Nephron progenitor cell (in vitro differentiated cells): ENCODE results near the gene NXNL1.
"Not testable (repeated sequence)": the region's sequence is repeated elsewhere in the genome, so short reads cannot be mapped to it uniquely, and the experiment has no call there.

ENCODE experiments used
- DNase-seq: peaks from one replicate; pipeline ENCODE4 v3.0.0; 2021
- H3K27ac Mint-ChIP-seq: 2 replicates; pipeline ENCODE4 v1.8.0; 2021; ENCODE audit warnings: mild to moderate bottlenecking, moderate library complexity, mixed read lengths
- H3K27me3 Mint-ChIP-seq: 2 replicates; pipeline ENCODE4 v1.8.0; 2021; ENCODE audit warnings: mild to moderate bottlenecking, low read depth, mixed read lengths; ENCODE audit not compliant: poor library complexity
- H3K36me3 Mint-ChIP-seq: 2 replicates; pipeline ENCODE4 v1.8.0; 2021; ENCODE audit warnings: low read depth, mixed read lengths
- H3K4me1 Mint-ChIP-seq: 2 replicates; pipeline ENCODE4 v1.8.0; 2021; ENCODE audit warnings: mixed read lengths
- H3K4me3 Mint-ChIP-seq: 2 replicates; pipeline ENCODE4 v1.8.0; 2021; ENCODE audit warnings: mild to moderate bottlenecking, moderate library complexity, mixed read lengths
- H3K9me3 Mint-ChIP-seq: 2 replicates; pipeline ENCODE4 v1.8.0; 2021; ENCODE audit warnings: mild to moderate bottlenecking, moderate library complexity, mixed read lengths
- TF ChIP-seq, protein P1 (sequence below): fragments of 200-600 bp; sonication (generic); IDR thresholded peaks from 2 replicates; pipeline ENCODE4 v1.5.0; 2021; ENCODE audit warnings: antibody characterized with exemption

Gene NXNL1

DNA sequence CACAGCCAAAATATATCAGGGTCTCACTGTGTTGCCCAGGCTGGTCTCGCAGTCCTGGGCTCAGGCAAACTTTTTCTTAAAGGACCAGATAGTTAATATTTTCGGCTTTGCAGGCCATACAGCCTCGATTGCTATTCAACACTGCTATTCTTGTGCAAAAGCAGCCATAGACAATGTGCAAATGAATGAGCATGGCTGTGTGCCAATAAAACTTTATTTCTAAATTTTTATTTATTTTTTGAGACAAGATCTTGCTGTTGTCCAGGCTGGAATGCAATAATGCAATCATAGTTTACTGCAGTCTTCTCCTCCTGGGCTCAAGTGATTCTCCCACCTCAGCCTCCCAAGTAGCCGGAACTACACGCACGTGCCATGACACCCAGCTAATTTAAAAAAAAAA lies 42.5 kb upstream of the NXNL1 start:
- TF ChIP-seq, protein P1, sequence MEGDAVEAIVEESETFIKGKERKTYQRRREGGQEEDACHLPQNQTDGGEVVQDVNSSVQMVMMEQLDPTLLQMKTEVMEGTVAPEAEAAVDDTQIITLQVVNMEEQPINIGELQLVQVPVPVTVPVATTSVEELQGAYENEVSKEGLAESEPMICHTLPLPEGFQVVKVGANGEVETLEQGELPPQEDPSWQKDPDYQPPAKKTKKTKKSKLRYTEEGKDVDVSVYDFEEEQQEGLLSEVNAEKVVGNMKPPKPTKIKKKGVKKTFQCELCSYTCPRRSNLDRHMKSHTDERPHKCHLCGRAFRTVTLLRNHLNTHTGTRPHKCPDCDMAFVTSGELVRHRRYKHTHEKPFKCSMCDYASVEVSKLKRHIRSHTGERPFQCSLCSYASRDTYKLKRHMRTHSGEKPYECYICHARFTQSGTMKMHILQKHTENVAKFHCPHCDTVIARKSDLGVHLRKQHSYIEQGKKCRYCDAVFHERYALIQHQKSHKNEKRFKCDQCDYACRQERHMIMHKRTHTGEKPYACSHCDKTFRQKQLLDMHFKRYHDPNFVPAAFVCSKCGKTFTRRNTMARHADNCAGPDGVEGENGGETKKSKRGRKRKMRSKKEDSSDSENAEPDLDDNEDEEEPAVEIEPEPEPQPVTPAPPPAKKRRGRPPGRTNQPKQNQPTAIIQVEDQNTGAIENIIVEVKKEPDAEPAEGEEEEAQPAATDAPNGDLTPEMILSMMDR: no peak
- no peaks in the 10 kb centered on the region for H3K9me3 Mint-ChIP-seq
- H3K27ac Mint-ChIP-seq: no peak overlapping the region
- no peak for DNase-seq
- no peak overlapping the region for H3K4me3 Mint-ChIP-seq
- H3K36me3 Mint-ChIP-seq: peaks cover 13% of the 10 kb centered on the region
- H3K27me3 Mint-ChIP-seq: peaks cover 3% of the 10 kb centered on the region
- peaks cover 26% of the 10 kb centered on the region for H3K4me1 Mint-ChIP-seq

DNA sequence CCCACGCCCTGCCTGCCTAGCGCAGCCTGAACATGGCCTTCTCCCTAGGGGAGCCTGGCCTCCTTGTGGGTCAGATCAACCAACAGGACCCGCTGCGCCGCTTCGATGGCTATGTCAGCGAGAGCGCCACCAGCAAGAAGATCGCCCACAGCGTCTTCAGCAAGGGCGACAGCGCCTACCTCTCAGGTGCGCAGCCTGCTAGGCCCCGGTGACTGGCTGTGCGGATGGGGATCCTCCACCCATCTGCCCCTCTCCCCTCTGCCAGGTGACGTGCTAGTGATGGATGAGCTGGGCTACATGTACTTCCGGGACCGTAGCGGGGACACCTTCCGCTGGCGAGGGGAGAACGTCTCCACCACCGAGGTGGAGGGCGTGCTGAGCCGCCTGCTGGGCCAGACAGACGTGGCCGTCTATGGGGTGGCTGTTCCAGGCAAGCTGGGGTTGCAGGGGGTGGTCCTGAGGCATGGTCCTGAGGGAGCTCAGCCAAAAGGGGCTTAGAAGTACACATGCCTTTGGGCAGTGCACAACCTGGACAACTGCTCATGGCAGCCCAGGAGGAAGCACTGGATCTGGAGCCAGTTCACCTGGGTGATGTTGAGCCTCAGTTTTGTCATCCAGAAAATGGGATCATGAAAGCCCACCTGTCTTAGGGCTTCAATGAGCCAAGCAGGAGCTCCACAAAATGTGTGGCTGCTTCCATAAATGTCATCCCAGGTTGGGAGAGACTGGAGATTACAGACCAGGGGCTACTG lies 39.9 kb upstream of the NXNL1 start:
- Mint-ChIP-seq H3K4me3 (no peak overlapping the region), H3K36me3 (peaks cover 6% of the 10 kb centered on the region), H3K9me3 (no peaks in the 10 kb centered on the region), H3K27ac (no peak overlapping the region), H3K27me3 (peaks cover 7% of the 10 kb centered on the region), H3K4me1 (peaks cover 34% of the 10 kb centered on the region)
- TF ChIP-seq, protein P1: no peak
- no peak for DNase-seq

DNA sequence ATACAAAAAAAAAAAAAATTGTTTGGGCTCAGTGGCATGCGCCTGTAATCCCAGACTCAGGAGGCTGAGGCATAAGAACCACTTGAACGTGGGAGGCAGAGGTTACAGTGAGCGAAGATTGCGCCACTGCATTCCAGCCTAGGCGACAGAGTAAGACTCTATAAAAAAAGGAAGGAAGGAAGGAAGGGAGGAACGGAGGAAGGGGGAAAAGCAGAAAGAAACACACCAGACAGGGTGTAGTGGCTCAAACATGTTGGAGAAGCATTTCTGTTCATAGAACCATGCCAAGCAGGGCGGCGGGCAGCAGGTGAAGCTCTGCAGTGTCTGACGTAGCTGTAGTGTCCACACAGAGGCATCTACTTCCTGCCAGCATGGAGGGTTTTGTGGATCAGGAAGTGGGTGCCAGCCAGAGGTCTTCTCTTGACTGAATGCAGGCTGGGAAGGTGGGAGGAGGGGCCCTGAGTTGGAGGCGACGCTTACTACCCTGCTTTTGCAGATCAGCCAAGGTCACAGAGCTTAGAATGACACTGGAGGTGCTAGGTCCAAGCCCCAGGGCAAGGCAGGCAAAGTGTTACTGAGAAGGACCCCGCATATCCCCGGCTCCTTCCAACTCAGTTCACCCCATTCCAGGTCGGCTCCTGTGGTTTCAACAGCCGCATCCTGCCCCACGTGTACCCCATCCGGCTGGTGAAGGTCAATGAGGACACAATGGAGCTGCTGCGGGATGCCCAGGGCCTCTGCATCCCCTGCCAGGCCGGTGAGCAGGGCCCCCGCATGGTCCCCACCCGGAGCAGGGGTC lies 39.1 kb upstream of the NXNL1 start:
- Mint-ChIP-seq H3K9me3 (no peaks in the 10 kb centered on the region), H3K4me3 (no peak overlapping the region), H3K27me3 (peaks cover 7% of the 10 kb centered on the region), H3K4me1 (peaks cover 34% of the 10 kb centered on the region), H3K27ac (peak overlapping the region; percentile 5), H3K36me3 (peaks cover 6% of the 10 kb centered on the region)
- TF ChIP-seq, protein P1: no peak
- DNase-seq: no peak

DNA sequence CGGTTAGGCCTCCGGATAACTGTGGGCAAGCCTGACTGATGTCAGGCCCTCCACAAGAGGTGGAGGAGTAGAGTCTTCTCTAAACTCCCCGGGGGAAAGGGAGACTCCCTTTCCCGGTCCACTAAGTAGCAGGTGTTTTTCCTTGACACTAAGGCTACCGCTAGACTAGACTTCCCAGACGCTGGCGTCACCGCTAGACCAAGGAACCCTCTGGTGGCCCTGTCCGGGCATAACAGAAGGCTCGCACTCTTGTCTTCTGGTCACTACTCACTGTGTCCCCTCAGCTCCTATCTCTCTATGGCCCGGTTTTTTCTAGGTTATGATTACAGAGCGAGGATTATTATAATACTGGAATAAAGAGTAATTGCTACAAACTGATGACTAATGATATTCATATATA lies 38.3 kb upstream of the NXNL1 start:
- DNase-seq: peak; percentile 47
- H3K27me3 Mint-ChIP-seq, H3K36me3 Mint-ChIP-seq, H3K9me3 Mint-ChIP-seq, H3K4me3 Mint-ChIP-seq: not testable (repeated sequence)
- Mint-ChIP-seq H3K4me1 (peaks cover 34% of the 10 kb centered on the region), H3K27ac (peak overlapping the region; percentile 84)
- TF ChIP-seq, protein P1: peak; percentile 38

- no peak for DNase-seq
- Mint-ChIP-seq H3K4me1 (peaks cover 34% of the 10 kb centered on the region), H3K27ac (no peak overlapping the region), H3K27me3 (peaks cover 6% of the 10 kb centered on the region), H3K36me3 (peaks cover under 1% of the 10 kb centered on the region), H3K9me3 (no peaks in the 10 kb centered on the region), H3K4me3 (no peak overlapping the region)
- TF ChIP-seq, protein P1: no peak
Measured at GRCh38 chr19:17497149-17497798, 36.5 kb upstream of the NXNL1 start.
